Esophagus muscularis mucosa (tissue), 3 donors: ENCODE results near the gene ADD2.

Experiments used
- EP300 ChIP-seq: sonication (generic); formaldehyde crosslinking; IDR thresholded peaks from one replicate; pipeline ENCODE4 v1.6.1; 2017; ENCODE audit warnings: antibody characterized with exemption
- TF ChIP-seq, protein P1 (sequence below), 3 experiments: fragments of 200-600 bp in 2 of 3; fragments of 450-650 bp in 1 of 3; sonication (generic) in 2 of 3; IDR thresholded peaks; one replicate each; pipeline ENCODE4 v1.5.1; 2017 to 2019; ENCODE audit warnings: antibody characterized with exemption in 3 of 3, mild to moderate bottlenecking in 2 of 3, moderate library complexity in 1 of 3

DNA sequence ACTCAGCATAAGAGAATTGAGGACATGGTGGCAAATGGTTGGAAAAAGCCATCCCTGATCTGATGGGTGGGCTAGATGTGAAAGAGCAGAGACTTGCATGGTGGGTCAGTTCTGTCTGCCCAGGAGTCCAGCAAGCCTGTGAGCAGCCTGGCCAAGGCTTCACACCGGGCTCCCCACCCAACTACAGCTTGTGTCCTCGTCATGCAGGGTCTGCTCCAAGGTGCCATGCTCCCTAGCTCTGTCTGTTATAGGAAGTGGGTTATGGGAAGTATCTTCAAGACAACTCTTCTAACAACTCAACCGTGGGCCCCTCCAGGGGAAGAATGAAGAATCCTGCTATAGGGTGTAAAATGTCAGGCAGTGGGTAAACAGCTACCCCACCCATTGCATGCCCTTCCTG lies 97.4 kb downstream of the ADD2 start:
- TF ChIP-seq EP300: no peak
- TF ChIP-seq, protein P1, sequence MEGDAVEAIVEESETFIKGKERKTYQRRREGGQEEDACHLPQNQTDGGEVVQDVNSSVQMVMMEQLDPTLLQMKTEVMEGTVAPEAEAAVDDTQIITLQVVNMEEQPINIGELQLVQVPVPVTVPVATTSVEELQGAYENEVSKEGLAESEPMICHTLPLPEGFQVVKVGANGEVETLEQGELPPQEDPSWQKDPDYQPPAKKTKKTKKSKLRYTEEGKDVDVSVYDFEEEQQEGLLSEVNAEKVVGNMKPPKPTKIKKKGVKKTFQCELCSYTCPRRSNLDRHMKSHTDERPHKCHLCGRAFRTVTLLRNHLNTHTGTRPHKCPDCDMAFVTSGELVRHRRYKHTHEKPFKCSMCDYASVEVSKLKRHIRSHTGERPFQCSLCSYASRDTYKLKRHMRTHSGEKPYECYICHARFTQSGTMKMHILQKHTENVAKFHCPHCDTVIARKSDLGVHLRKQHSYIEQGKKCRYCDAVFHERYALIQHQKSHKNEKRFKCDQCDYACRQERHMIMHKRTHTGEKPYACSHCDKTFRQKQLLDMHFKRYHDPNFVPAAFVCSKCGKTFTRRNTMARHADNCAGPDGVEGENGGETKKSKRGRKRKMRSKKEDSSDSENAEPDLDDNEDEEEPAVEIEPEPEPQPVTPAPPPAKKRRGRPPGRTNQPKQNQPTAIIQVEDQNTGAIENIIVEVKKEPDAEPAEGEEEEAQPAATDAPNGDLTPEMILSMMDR (IDR thresholded peaks at IDR 0.05): no peak
